Lower lobe of right lung (tissue), 2 donors: ENCODE measurements around the gene EIF2S1. TPM values are rescaled to one million over a fixed set of nuclear protein-coding genes. Genes with fewer than 3 reads are reported as not detected.
A peak's percentile ranks its signal among the peaks of the same experiment; 100 is the strongest.

ENCODE experiments used
- ATAC-seq, 2 donors: fragments of 200-7000 bp; cut with Tn5 transposase; one replicate each; pipeline ENCODE4 v1.9.1; 2020 to 2022; ENCODE audit warnings: mild to moderate bottlenecking in 2 of 2, moderate library complexity in 2 of 2
- DNase-seq: peaks from one replicate; pipeline ENCODE4 v3.0.0-alpha.2; 2020
- H3K27ac ChIP-seq: fragments of 200-600 bp; one replicate; pipeline ENCODE4 v1.8.0; 2022
- H3K27me3 ChIP-seq: fragments of 200-600 bp; one replicate; pipeline ENCODE4 v1.8.0; 2022; ENCODE audit warnings: low read depth
- H3K36me3 ChIP-seq: fragments of 200-600 bp; one replicate; pipeline ENCODE4 v1.8.0; 2022; ENCODE audit warnings: mild to moderate bottlenecking
- H3K4me1 ChIP-seq: fragments of 200-600 bp; one replicate; pipeline ENCODE4 v1.8.0; 2022
- H3K4me3 ChIP-seq: fragments of 200-600 bp; one replicate; pipeline ENCODE4 v1.8.0; 2022; ENCODE audit warnings: mild to moderate bottlenecking
- H3K9me3 ChIP-seq: fragments of 200-600 bp; one replicate; pipeline ENCODE4 v1.8.0; 2022
- intact Hi-C: fragments of 100-400 bp; cut with DNase I; formaldehyde crosslinking; loops from one replicate; pipeline ENCODE4 v1.11.0; 2022
- total RNA-seq: library from RNA; stranded (reverse); fragmentation: NEBNext Ultra II Directional; extraction: Animal tissue kit (Norgen Biotek cat#: 25700); gene quantifications from one replicate; pipeline ENCODE4 v1.2.1, GENCODE V29; 2021
- TF ChIP-seq, protein P1 (sequence below): fragments of 200-600 bp; IDR thresholded peaks from one replicate; pipeline ENCODE4 v1.8.0; 2022; ENCODE audit warnings: antibody characterized with exemption, mild to moderate bottlenecking
- donor health status: DM: no; HTN: yes; CAD: no; lungs with severe emphysema.

Gene EIF2S1
- total RNA-seq, 1 donor from 2014 or later: 64.7 TPM

DNA sequence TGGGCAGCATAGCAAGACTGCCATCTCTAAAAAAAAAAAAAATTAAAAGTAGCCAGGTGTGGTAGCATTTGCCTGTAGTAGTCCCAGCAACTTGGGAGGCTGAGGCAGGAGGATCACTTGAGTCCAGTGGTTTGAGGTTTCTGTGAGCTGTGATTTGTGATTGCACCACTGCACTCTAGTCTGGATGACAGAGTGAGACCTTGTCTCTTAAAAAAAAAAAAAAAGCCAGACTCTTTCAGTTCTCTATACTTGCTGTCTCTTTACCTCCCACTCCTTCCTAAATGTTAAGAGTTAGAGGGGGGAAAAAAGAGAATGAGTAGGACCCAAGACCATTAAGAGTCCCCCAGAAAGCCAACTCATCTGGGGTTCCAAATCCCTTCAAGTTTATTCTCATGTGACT lies 17.8 kb downstream of the EIF2S1 start:
- peaks cover 96% of the 10 kb centered on the region for H3K36me3 ChIP-seq
- no peaks in the 10 kb centered on the region for H3K9me3 ChIP-seq
- no peaks in the 10 kb centered on the region for H3K27me3 ChIP-seq
- no peaks in the 10 kb centered on the region for H3K4me1 ChIP-seq
- no peak overlapping the region for H3K4me3 ChIP-seq
- TF ChIP-seq, protein P1, sequence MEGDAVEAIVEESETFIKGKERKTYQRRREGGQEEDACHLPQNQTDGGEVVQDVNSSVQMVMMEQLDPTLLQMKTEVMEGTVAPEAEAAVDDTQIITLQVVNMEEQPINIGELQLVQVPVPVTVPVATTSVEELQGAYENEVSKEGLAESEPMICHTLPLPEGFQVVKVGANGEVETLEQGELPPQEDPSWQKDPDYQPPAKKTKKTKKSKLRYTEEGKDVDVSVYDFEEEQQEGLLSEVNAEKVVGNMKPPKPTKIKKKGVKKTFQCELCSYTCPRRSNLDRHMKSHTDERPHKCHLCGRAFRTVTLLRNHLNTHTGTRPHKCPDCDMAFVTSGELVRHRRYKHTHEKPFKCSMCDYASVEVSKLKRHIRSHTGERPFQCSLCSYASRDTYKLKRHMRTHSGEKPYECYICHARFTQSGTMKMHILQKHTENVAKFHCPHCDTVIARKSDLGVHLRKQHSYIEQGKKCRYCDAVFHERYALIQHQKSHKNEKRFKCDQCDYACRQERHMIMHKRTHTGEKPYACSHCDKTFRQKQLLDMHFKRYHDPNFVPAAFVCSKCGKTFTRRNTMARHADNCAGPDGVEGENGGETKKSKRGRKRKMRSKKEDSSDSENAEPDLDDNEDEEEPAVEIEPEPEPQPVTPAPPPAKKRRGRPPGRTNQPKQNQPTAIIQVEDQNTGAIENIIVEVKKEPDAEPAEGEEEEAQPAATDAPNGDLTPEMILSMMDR: no peak
- ATAC-seq: no peak
- no peak overlapping the region for H3K27ac ChIP-seq
- no peak for DNase-seq
- intact Hi-C loops: no loop called here

DNA sequence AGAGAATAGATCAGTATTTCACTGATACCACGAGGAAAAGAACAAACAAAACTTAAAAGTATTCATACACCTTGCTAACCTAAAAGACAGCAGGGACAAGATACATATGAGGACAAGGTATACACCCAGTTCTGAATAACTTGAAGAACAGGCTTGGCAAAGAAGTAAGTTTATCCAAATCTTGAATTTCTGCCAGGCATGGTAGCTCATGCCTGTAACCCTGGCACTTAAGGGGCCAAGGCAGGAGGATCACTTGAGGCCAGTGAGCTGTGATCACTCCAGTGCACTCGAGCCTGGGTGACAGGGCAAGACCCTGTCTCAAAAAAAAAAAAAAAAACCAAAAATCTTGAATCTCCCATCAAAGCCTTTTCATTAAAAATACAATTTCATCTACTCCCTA lies 25.0 kb downstream of the EIF2S1 start:
- Histone ChIP-seq H3K36me3 (peaks cover 70% of the 10 kb centered on the region), H3K27ac (no peak overlapping the region), H3K27me3 (no peaks in the 10 kb centered on the region), H3K4me3 (no peak overlapping the region), H3K4me1 (no peaks in the 10 kb centered on the region), H3K9me3 (no peaks in the 10 kb centered on the region)
- DNase-seq (no peak), ATAC-seq (peak; percentile 29 to 57)
- intact Hi-C loops: no loop called here
- TF ChIP-seq, protein P1: no peak

DNA sequence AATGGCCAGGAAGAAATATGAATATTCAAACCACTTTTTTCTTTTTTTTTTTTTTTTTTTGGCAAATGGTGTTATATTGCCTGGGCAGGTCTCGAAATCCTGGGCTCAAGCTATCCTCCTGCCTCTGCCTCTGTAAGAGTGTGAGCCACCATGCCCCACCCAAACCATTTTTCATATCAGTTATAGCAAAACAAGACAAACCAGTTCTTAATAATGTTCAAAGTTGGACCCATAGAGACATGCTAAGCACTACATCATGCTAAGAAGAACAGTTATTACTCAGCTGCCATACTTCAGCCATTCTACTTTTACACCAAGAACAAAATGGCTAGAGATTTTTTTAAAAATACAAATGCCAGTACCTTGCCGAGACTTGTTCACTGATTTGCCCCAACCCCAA lies 25.5 kb downstream of the EIF2S1 start:
- Histone ChIP-seq H3K27ac (no peak overlapping the region), H3K27me3 (no peaks in the 10 kb centered on the region), H3K9me3 (no peaks in the 10 kb centered on the region), H3K4me1 (no peaks in the 10 kb centered on the region), H3K36me3 (peaks cover 65% of the 10 kb centered on the region), H3K4me3 (no peak overlapping the region)
- no peak for DNase-seq
- intact Hi-C loops: no loop called here
- TF ChIP-seq, protein P1: no peak
- ATAC-seq: peak in 1 of 2 donors; percentile 45

DNA sequence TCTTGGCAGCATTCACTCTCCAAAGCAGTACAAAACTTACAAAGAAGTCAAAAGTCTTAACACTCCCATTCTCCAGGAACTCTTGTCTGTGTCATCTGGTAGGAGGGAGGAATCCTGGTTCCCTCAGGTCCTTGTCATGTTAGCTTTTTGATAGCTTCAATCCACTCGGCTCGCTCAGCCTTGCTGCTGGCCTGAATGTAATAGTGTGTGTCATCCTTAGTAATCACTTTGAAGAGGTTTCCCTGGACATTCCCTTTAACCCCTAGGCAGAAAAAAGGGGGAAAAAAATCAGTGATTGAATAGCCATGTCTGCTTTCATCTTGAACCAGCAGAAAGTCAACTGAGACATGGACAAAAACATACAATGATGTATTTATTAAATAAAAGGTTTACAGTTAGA lies 27.1 kb downstream of the EIF2S1 start:
- Histone ChIP-seq H3K4me1 (no peaks in the 10 kb centered on the region), H3K9me3 (no peaks in the 10 kb centered on the region), H3K36me3 (peaks cover 49% of the 10 kb centered on the region), H3K27me3 (no peaks in the 10 kb centered on the region), H3K27ac (no peak overlapping the region), H3K4me3 (no peak overlapping the region)
- intact Hi-C loops: no loop called here
- TF ChIP-seq, protein P1: no peak
- ATAC-seq (no peak), DNase-seq (no peak)

DNA sequence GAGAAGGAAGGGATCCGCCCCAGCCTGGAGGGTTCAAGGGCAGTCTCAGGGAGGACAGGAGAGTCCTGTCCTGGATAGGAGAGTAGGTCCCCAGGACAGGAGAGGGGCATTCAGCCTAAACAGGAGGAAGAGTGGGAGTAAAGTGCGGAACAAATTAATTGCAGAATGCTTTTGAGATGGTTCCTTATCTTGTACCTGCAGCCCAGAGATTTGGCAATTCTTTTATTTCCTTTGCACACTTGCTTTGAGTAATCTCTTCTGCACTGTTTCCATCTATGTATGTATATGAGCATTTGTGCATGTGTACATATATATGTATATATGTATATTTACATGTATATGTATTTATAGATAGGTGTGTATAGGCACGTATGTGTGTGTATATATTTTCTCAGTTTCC lies 29.1 kb downstream of the EIF2S1 start:
- no peak overlapping the region for H3K27ac ChIP-seq
- H3K36me3 ChIP-seq: peaks cover 29% of the 10 kb centered on the region

More for the DNA sequence above, 29.1 kb downstream of the EIF2S1 start:
- intact Hi-C loops: no loop called here
- DNase-seq: no peak
- TF ChIP-seq, protein P1: no peak
- Histone ChIP-seq H3K4me3 (no peak overlapping the region), H3K9me3 (no peaks in the 10 kb centered on the region), H3K27me3 (no peaks in the 10 kb centered on the region), H3K4me1 (no peaks in the 10 kb centered on the region)
- no peak for ATAC-seq
